Chondrocyte (in vitro differentiated cells): ENCODE results near the gene WTIP. TPM values are rescaled to one million over a fixed set of nuclear protein-coding genes. Genes with fewer than 3 reads are reported as not detected.

Source experiments
- DNase-seq: peaks from one replicate; pipeline ENCODE4 v3.0.0; 2021; ENCODE audit warnings: mixed read lengths, low spot score
- H3K27ac Mint-ChIP-seq: one replicate; pipeline ENCODE4 v1.8.0; 2021; ENCODE audit warnings: mild to moderate bottlenecking, moderate library complexity, mixed read lengths; ENCODE audit not compliant: unreplicated experiment
- H3K27me3 Mint-ChIP-seq: 2 replicates; pipeline ENCODE4 v1.8.0; 2021; ENCODE audit warnings: low read depth, mixed read lengths
- H3K36me3 Mint-ChIP-seq: 2 replicates; pipeline ENCODE4 v1.8.0; 2021; ENCODE audit warnings: low read depth, mixed read lengths
- H3K4me1 Mint-ChIP-seq: 2 replicates; pipeline ENCODE4 v1.8.0; 2021; ENCODE audit warnings: low read depth, mild to moderate bottlenecking, mixed read lengths
- H3K4me3 Mint-ChIP-seq: one replicate; pipeline ENCODE4 v1.8.0; 2021; ENCODE audit warnings: mild to moderate bottlenecking, moderate library complexity, mixed read lengths; ENCODE audit not compliant: unreplicated experiment
- H3K9me3 Mint-ChIP-seq: 2 replicates; pipeline ENCODE4 v1.8.0; 2021; ENCODE audit warnings: low read depth, mixed read lengths
- CTCF ChIP-seq: fragments of 200-600 bp; sonication (generic); IDR thresholded peaks from 2 replicates; pipeline ENCODE4 v1.5.0; 2021; ENCODE audit warnings: antibody characterized with exemption, mild to moderate bottlenecking, moderate library complexity
- long read RNA-seq: library from polyadenylated mRNA; stranded (forward); transcript quantifications from one replicate; pipeline ENCODE4 v2.0.0, GENCODE V29; 2021
- total RNA-seq: library from RNA; stranded (reverse); gene quantifications from 3 replicates; pipeline ENCODE4 v1.2.1, GENCODE V29; 2021

Gene WTIP
- total RNA-seq: 32.8 to 45.9 TPM (median 41.6 TPM) in 3 replicates
- long read RNA-seq, full-length matches to known transcripts: 74 of 89 reads
- long read RNA-seq, partial matches to known transcripts: 2 of 89 reads
- long read RNA-seq, other reads (novel, unspliced or antisense): 13 of 89 reads

- Mint-ChIP-seq H3K9me3 (no peaks in the 10 kb centered on the region), H3K27ac (peak within 1 kb of the TSS; percentile 65), H3K27me3 (no peaks in the 10 kb centered on the region), H3K4me1 (peaks cover 27% of the 10 kb centered on the region), H3K36me3 (peaks cover 8% of the 10 kb centered on the region), H3K4me3 (peak within 1 kb of the TSS; percentile 82)
- peak; percentile 95 for DNase-seq
- TF ChIP-seq CTCF: peak; percentile 18
Measured at GRCh38 chr19:34480971-34481841, at the start of gene WTIP. Gene WTIP, plus strand, starts transcription at chr19:34481758. Its CDS starts 217 bp downstream, at chr19:34481975.

GRCh38 chr19:34432797-34433196 is 48.8 kb upstream of the WTIP start:
- H3K9me3 Mint-ChIP-seq: no peaks in the 10 kb centered on the region
- peak overlapping the region; percentile 99 for H3K27ac Mint-ChIP-seq
- peak; percentile 6 for TF ChIP-seq CTCF
- peaks cover 77% of the 10 kb centered on the region for H3K4me1 Mint-ChIP-seq
- no peak for DNase-seq
- H3K36me3 Mint-ChIP-seq: peaks cover 16% of the 10 kb centered on the region
- H3K4me3 Mint-ChIP-seq: peak overlapping the region; percentile 51
- H3K27me3 Mint-ChIP-seq: no peaks in the 10 kb centered on the region

DNA sequence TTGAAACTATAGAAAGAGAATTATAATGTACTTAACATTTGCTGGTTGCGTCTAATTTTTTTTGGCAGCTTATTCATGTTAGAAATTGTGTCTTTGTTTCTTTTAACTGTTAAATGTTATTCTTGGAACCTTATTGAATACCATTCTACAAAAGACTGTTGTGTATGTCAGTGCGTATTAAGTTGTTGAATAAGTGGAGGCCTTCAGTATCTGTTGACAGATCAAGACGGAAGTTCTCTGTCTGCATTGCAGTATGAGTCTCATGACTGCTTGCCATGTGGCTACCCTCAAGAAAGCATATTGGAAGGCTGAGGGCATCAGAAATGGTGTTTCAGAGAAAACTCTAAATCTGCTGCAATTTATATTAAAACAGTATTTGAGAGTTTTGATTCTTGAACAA is 44.8 kb upstream of the WTIP start:
- H3K9me3 Mint-ChIP-seq: no peaks in the 10 kb centered on the region
- no peak overlapping the region for H3K4me3 Mint-ChIP-seq
- peak overlapping the region; percentile 87 for H3K27ac Mint-ChIP-seq
- no peak for DNase-seq
- H3K36me3 Mint-ChIP-seq: peaks cover 27% of the 10 kb centered on the region
- H3K4me1 Mint-ChIP-seq: peaks cover 47% of the 10 kb centered on the region
- no peaks in the 10 kb centered on the region for H3K27me3 Mint-ChIP-seq
- no peak for TF ChIP-seq CTCF

GRCh38 chr19:34448191-34448590 is 33.4 kb upstream of the WTIP start:
- peaks cover 34% of the 10 kb centered on the region for H3K36me3 Mint-ChIP-seq
- no peaks in the 10 kb centered on the region for H3K27me3 Mint-ChIP-seq
- no peak overlapping the region for H3K4me3 Mint-ChIP-seq
- no peak for TF ChIP-seq CTCF
- no peak overlapping the region for H3K27ac Mint-ChIP-seq
- DNase-seq: no peak
- no peaks in the 10 kb centered on the region for H3K9me3 Mint-ChIP-seq
- H3K4me1 Mint-ChIP-seq: peaks cover 16% of the 10 kb centered on the region

DNA sequence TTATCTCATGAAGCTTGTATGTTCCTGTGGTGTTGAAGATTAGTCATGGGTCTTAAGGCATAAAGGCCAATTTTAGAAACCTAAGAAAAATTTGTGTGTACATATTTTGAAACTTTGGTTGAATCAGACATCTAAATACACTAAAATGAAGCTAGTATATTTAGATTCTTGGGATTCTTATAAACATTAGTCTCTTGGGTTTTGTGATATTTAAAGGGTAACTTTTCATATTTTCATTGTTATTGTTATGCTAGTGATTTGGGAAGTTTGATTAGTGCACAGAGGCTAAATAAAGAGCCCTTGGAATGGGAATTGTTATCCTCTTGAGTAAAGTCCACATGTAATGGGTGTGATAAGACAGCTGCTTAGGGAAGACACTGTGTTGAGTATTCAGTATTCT is 28.8 kb upstream of the WTIP start:
- H3K36me3 Mint-ChIP-seq: peaks cover 22% of the 10 kb centered on the region
- no peaks in the 10 kb centered on the region for H3K27me3 Mint-ChIP-seq
- peak overlapping the region; percentile 83 for H3K27ac Mint-ChIP-seq
- no peak overlapping the region for H3K4me3 Mint-ChIP-seq
- peaks cover 38% of the 10 kb centered on the region for H3K4me1 Mint-ChIP-seq
- H3K9me3 Mint-ChIP-seq: no peaks in the 10 kb centered on the region
- DNase-seq: no peak
- no peak for TF ChIP-seq CTCF
